Stimulated activated CD8-positive, alpha-beta memory T cell treated with anti-CD3 and anti-CD28 coated beads, Interleukin-4, amount 100 ng/mL, for 24 hours (primary cell): ENCODE results near the gene GRIK3.

Experiments
- DNase-seq: peaks from one replicate; pipeline ENCODE4 v3.0.0-alpha.2; 2020; ENCODE audit warnings: low read depth

GRIK3 gene

DNA sequence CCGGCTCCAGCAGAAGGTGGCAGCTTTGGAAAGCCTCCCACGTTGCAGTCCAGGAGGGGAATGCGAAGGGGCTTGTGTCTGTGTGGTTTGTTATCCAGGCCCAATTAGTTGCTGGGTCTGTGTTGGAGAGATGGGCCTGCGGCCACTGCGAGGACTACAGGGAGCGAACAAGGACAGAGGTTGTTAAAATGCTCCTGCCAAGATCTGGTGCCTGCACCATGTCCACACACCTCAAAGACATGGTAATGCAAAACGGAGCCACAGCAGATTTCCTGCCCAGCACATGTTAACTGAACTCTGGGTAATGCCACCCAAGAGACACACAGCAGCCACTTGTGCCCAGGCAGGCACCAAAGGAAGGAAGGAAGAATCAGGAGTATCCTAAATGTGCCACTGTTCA is 18.6 kb downstream of the GRIK3 start:
- no peak for DNase-seq

DNA sequence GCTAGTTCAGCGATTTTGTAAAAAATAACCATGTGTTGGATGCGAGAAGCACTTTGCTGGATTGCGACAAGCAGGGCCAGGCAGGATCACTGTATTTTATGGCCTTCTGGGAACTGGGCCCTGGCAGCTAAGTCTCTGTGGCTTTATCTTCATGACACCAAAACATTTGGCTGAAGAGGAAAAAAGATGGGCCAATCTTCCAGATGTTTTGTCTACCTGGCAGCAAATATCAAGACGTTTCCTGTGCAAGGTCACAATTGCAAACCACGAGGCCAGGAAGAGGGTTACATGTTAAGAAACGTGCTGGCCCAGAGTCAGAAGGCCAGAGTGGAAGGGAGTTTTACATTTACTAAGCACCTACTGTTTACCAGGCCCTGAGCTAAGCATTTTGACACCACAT is 22.1 kb downstream of the GRIK3 start:
- no peak for DNase-seq

GRCh38 chr1:37010011-37010410 is 24.3 kb downstream of the GRIK3 start:
- DNase-seq: no peak

GRCh38 chr1:37009521-37009920 is 24.8 kb downstream of the GRIK3 start:
- no peak for DNase-seq

GRCh38 chr1:37006132-37006868 is 28.0 kb downstream of the GRIK3 start:
- DNase-seq: no peak

GRCh38 chr1:37002898-37003297 is 31.4 kb downstream of the GRIK3 start:
- DNase-seq: no peak

- DNase-seq: no peak
Measured at GRCh38 chr1:37001703-37002102, 32.6 kb downstream of the GRIK3 start.

DNA sequence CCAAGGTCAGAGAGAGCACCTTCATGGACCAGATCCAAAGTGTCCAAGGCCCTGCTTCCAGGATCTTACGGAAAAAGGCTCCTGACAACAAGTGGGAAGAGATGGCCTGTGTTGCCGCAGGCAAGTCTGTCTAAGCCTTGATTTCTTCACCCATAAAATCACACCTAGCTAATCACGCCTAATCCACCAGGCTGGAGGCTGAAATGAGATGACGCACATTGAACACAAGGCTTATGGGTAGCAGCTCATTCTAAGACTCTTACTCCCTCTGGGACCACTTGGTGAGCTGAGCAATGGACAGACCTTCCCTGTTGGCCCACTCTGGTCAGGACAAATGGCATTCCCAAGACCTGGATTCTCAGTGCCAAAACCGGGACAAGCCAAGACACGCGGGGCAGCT is 38.2 kb downstream of the GRIK3 start:
- DNase-seq: no peak

GRCh38 chr1:36994868-36995267 is 39.4 kb downstream of the GRIK3 start:
- no peak for DNase-seq

DNA sequence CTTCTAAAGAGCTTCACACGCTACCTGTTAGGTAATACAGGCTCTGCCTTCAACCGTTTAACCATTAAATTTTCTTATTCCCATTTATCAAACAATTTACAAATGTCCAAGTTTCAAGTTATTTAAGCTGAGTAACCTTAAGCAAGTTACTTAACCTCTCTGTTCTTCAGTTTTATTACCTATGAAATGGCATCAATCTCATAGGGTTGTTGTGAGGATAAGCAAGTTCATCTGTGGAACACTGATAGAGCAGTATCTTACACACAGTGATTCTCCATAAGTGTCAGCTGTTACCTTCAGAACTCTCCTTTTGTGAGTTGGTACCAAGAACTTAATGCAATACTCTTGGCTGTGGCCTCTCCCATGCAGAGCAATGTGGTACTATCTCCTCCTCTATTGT is 40.0 kb downstream of the GRIK3 start:
- no peak for DNase-seq

GRCh38 chr1:36992139-36992943 is 42.0 kb downstream of the GRIK3 start:
- no peak for DNase-seq

GRCh38 chr1:36991551-36991950 is 42.8 kb downstream of the GRIK3 start:
- no peak for DNase-seq

GRCh38 chr1:36990928-36991327 is 43.4 kb downstream of the GRIK3 start:
- DNase-seq: no peak

DNA sequence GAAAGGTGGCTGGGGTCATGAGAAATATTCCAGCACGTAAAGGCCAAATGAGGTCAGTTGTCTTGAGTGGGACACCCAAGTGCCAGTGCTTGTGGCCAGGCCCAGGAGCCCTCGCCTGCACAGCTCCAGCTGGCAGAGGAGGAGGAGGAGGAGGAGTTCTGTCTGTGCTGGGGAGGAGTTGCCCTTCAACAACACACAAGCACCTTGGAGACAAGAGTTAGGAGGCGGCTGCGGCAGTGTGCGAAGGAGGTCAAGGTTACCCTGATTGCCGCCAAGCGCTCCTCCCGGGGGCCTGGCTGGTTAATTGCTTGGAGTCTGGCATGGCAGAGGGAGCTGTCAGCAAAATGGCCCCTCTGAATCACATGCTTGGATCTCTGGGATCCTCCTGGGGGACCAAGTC is 45.1 kb downstream of the GRIK3 start:
- DNase-seq: no peak

- DNase-seq: no peak
Measured at GRCh38 chr1:36988741-36989193, 45.5 kb downstream of the GRIK3 start.

DNA sequence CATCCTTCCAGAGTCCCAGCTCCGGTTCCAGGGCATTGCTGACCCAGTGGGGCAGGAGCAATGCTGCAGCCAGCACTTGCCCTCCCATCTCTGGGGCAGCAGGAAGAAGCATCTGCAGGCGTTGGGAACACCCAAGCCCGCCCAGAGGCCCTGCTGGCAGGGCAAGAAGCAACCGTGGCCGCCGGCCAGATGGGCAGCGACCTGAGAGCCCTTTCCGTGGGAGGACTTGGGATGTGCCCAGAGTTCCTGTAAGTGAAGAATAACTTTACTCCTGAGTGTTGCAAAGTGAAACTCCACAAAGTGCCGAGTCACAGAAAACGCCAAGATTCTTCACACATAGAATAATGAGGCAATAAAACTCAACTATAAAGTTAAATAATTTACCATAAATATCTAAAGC is 46.0 kb downstream of the GRIK3 start:
- DNase-seq: no peak

GRCh38 chr1:36987276-36987675 is 47.0 kb downstream of the GRIK3 start:
- no peak for DNase-seq

- no peak for DNase-seq
Measured at GRCh38 chr1:36986241-36986985, 47.9 kb downstream of the GRIK3 start.

- no peak for DNase-seq
Measured at GRCh38 chr1:36984675-36985074, 49.6 kb downstream of the GRIK3 start.

GRCh38 chr1:36984026-36984425 is 50.3 kb downstream of the GRIK3 start:
- DNase-seq: no peak

DNA sequence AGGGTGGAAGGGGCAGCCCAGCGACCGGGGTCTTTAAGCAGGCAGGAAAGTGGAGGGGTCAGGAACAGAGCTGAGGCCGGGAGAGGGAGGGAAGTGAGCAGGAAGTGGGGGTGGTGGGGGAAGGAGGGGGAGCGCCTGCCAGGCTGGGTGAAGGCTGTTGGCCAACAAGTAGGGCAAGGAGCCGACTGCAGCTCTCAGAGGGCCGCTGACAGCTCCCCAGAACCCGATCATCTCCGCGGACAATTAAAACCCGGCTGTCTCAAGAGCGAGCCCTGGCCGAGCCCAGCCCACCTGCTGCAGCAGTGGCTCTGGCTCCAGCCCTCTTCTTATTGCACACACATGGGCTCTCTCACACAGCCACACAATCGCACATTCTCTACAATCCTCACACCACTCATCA is 51.6 kb downstream of the GRIK3 start:
- no peak for DNase-seq

DNA sequence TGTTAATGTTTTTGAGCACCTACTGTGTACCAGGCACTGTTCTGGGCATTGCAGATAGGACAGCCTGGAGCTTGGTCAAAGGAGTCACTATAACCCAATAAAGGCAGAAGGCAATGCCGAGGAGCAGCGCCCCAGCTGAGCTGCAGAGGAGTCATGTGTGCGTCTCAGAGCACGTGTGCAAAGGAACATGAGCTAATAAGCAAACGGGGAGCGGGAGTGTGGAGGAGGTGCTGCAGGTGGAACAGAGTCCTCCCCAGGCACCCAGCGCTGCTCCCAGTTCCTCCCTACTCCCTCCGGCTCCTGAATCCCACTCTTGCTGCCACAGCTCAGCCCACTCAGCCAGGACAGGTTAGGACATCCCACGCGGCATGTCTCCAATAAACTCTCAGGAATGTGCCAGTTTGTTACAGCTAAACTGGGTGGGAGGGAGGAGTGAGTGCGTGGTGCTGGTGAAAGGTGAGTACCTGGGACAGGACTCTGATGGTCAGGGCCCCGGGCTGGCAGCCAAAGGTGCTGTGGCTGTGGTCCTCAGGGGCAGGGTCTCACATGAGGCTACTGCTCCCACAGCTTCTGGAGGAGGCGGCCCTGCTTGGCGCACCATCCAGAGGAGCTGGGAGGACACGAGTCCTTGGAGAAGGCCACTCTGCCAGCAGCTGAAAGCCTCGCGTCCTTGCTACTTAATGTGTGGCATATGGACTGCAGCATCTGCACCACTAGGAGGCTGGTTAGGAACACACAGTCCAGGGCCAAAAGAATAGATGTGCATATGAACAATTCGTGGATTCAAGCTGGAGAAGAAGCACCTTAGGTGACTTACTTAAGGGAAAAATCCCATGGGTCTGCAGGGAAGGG is 52.3 kb downstream of the GRIK3 start:
- no peak for DNase-seq
